BLaER1 (cell line): Measurements from ENCODE around the gene DDX20.
"Not testable (repeated sequence)": the region's sequence is repeated elsewhere in the genome, so short reads cannot be mapped to it uniquely, and the experiment has no call there.

ENCODE experiments used
- H3K27ac ChIP-seq: shearing (Covaris generic); formaldehyde crosslinking; 2 replicates; pipeline ENCODE4 v1.8.1; 2022
- H3K27me3 ChIP-seq: shearing (Covaris generic); formaldehyde crosslinking; 2 replicates; pipeline ENCODE4 v1.8.1; 2022
- H3K36me3 ChIP-seq: shearing (Covaris generic); formaldehyde crosslinking; 2 replicates; pipeline ENCODE4 v1.8.1; 2022
- H3K4me1 ChIP-seq: shearing (Covaris generic); formaldehyde crosslinking; 2 replicates; pipeline ENCODE4 v1.8.1; 2022
- H3K4me2 ChIP-seq: shearing (Covaris generic); formaldehyde crosslinking; 2 replicates; pipeline ENCODE4 v1.8.1; 2022
- H3K4me3 ChIP-seq: shearing (Covaris generic); formaldehyde crosslinking; 2 replicates; pipeline ENCODE4 v1.8.1; 2022
- H3K9ac ChIP-seq: shearing (Covaris generic); formaldehyde crosslinking; 2 replicates; pipeline ENCODE4 v1.8.1; 2022
- H3K9me3 ChIP-seq: shearing (Covaris generic); formaldehyde crosslinking; 2 replicates; pipeline ENCODE4 v1.8.1; 2022
- H4K20me1 ChIP-seq: shearing (Covaris generic); formaldehyde crosslinking; 2 replicates; pipeline ENCODE4 v1.8.1; 2022
- Cebpa-rat ChIP-seq: shearing (Covaris generic); IDR thresholded peaks from 2 replicates; pipeline ENCODE4 v1.8.1; 2022

The DDX20 gene

GRCh38 chr1:111737216-111738132, 18.2 kb upstream of the DDX20 start:
- Histone ChIP-seq H3K4me3 (peak overlapping the region; percentile 75), H3K4me1 (peaks cover 75% of the 10 kb centered on the region), H3K27ac (no peak overlapping the region; the same call in 1 of the 2 replicates), H3K9ac (peak overlapping the region; percentile 82), H3K4me2 (peak overlapping the region; percentile 95), H4K20me1 (peaks cover 7% of the 10 kb centered on the region; the same call in 1 of the 2 replicates), H3K27me3 (peaks cover 42% of the 10 kb centered on the region), H3K9me3 (no peaks in the 10 kb centered on the region), H3K36me3 (no peaks in the 10 kb centered on the region)
- TF ChIP-seq Cebpa-rat, result no peak

DNA sequence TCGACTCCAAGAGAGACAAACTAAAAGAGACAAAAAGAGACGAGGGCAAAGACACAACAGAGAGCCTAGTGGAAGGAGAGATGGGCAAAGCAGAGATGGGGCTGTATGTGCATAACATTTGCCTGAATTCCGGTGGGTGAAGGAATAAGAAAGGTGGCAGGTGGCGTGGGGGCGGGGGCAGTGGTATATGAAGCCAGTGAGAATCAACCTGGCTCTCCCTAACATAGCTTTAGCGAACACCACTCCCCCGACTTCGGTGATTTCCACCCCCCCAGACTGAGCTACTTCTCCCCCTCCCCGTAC, 17.6 kb upstream of the DDX20 start:
- peak overlapping the region; percentile 82 for H3K9ac ChIP-seq
- peak overlapping the region; percentile 75 for H3K4me3 ChIP-seq
- H3K36me3 ChIP-seq, result no peaks in the 10 kb centered on the region
- H3K4me1 ChIP-seq, result peaks cover 69% of the 10 kb centered on the region
- H3K27me3 ChIP-seq, result peaks cover 47% of the 10 kb centered on the region
- peaks cover 7% of the 10 kb centered on the region; the same call in 1 of the 2 replicates for H4K20me1 ChIP-seq
- no peaks in the 10 kb centered on the region for H3K9me3 ChIP-seq
- peak overlapping the region; percentile 95 for H3K4me2 ChIP-seq
- no peak for TF ChIP-seq Cebpa-rat
- peak overlapping the region; percentile 75 for H3K27ac ChIP-seq

DNA sequence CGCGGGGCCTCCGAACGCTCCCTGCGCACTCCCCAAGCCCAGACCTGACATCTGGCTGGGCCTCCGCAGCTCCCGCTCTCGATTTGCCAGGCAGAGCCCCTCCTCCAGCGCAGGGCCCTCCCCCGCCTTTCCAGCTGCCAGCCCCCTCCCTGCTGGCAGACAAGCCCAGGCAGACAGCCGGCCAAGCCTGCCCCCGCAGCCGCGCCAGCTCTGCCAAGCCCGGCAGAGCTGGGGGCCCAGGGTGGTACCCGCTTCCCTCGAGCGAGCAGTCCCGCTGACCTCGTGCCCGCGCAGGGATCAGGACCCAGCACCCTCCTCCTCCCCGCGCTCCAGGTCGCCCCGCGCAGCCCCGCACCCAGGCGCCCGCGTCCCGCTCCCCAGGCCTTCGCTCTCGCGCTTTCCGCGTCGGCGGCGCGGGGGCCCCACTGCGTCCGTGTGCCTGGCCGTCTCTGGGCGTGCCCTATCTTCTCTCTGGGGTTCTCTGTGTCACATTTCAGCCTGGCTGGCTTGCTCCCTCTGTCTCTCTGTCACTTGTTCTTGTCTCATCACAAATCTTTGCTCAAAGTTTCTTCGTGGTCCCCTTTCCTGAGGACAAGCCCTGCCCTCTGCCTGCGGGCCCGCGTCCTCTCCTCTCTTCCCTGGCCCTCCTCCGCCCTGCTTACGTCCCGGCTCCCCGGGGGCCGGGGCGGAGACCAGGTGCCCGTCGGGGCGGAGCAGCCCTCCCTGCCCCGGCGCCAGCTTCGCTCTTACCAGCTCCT, 17.1 kb upstream of the DDX20 start:
- Histone ChIP-seq H4K20me1 (peaks cover 7% of the 10 kb centered on the region; the same call in 1 of the 2 replicates), H3K4me3 (peak overlapping the region; percentile 75), H3K4me2 (peak overlapping the region; percentile 95), H3K36me3 (no peaks in the 10 kb centered on the region), H3K27me3 (peaks cover 47% of the 10 kb centered on the region), H3K9me3 (no peaks in the 10 kb centered on the region), H3K9ac (peak overlapping the region; percentile 82), H3K4me1 (peaks cover 69% of the 10 kb centered on the region), H3K27ac (peak overlapping the region; percentile 75)
- TF ChIP-seq Cebpa-rat, result no peak

DNA sequence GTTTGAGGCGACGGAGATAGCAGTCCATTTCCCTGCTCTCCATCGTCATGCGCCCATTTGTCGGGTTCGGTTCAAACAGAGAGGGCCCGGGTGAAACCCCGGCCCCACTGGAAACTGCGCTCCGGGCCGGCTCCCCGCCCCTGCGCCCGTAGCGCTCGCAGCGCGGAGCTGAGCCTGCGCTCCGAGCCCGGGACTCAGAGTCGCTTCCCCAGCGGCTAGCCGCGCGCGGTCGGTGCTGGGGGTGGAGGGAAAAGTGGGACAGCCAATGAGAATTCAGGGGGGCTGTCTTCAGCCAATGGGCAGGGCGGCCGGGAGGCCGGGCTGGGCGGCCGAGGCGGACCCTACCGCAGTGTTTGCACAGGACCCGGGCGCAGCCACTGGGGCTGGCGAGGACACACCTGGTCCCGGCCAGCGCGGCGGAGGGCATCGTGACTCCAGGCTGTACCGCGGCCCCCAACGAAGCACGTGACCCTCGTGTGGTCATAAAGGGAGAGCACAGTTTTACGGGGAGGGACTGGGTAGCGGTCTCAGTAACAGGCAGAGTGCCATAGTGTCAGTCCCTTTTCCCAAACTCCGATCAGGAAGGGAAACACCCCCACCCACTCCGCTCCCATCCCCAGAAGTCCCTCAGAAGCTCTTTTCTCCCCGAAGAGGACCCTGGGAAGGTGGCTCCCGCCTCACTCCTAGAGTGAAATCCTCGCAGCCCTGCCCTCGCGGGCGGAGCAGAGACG, 16.3 kb upstream of the DDX20 start, which contains the start of gene INKA2:
Gene INKA2, minus strand, starts transcription at position 202 of the 731 bp plus-strand sequence. Its CDS starts 153 bp downstream, at position 49.
- TF ChIP-seq Cebpa-rat, result no peak

GRCh38 chr1:111739925-111740765, 15.6 kb upstream of the DDX20 start:
- no peak for TF ChIP-seq Cebpa-rat
- peaks cover 47% of the 10 kb centered on the region for H3K27me3 ChIP-seq
- H3K9ac ChIP-seq, result peak overlapping the region; percentile 82; the same call in 1 of the 2 replicates
- peak overlapping the region; percentile 75 for H3K4me3 ChIP-seq
- peak overlapping the region; percentile 95 for H3K4me2 ChIP-seq
- peaks cover 7% of the 10 kb centered on the region; the same call in 1 of the 2 replicates for H4K20me1 ChIP-seq
- no peaks in the 10 kb centered on the region for H3K9me3 ChIP-seq
- no peak overlapping the region for H3K27ac ChIP-seq
- H3K4me1 ChIP-seq, result peaks cover 62% of the 10 kb centered on the region
- no peaks in the 10 kb centered on the region for H3K36me3 ChIP-seq

More for the DNA sequence above, 16.3 kb upstream of the DDX20 start, which contains the start of gene INKA2:
- Histone ChIP-seq H3K9me3 (no peaks in the 10 kb centered on the region), H3K27me3 (peaks cover 47% of the 10 kb centered on the region), H3K36me3 (no peaks in the 10 kb centered on the region), H3K4me2 (peak within 1 kb of the TSS; percentile 95), H3K4me1 (peaks cover 68% of the 10 kb centered on the region), H3K9ac (peak within 1 kb of the TSS; percentile 82), H3K27ac (peak within 1 kb of the TSS; percentile 75), H4K20me1 (peaks cover 7% of the 10 kb centered on the region; the same call in 1 of the 2 replicates), H3K4me3 (peak within 1 kb of the TSS; percentile 75)

GRCh38 chr1:111742292-111742691, 13.4 kb upstream of the DDX20 start:
- H3K4me1 ChIP-seq, result peaks cover 41% of the 10 kb centered on the region
- not testable (repeated sequence) for H3K9me3 ChIP-seq, H3K4me2 ChIP-seq, H4K20me1 ChIP-seq, H3K27ac ChIP-seq, H3K36me3 ChIP-seq, H3K9ac ChIP-seq, H3K4me3 ChIP-seq
- H3K27me3 ChIP-seq, result peaks cover 47% of the 10 kb centered on the region

GRCh38 chr1:111742938-111743549, 12.7 kb upstream of the DDX20 start:
- TF ChIP-seq Cebpa-rat, result no peak
- Histone ChIP-seq H3K9me3 (no peaks in the 10 kb centered on the region), H4K20me1 (no peaks in the 10 kb centered on the region; the same call in 1 of the 2 replicates), H3K27ac (no peak overlapping the region), H3K4me1 (peaks cover 41% of the 10 kb centered on the region), H3K36me3 (no peaks in the 10 kb centered on the region), H3K4me2 (peak overlapping the region; percentile 16; the same call in 1 of the 2 replicates), H3K9ac (no peak overlapping the region), H3K4me3 (no peak overlapping the region), H3K27me3 (peaks cover 47% of the 10 kb centered on the region)

DNA sequence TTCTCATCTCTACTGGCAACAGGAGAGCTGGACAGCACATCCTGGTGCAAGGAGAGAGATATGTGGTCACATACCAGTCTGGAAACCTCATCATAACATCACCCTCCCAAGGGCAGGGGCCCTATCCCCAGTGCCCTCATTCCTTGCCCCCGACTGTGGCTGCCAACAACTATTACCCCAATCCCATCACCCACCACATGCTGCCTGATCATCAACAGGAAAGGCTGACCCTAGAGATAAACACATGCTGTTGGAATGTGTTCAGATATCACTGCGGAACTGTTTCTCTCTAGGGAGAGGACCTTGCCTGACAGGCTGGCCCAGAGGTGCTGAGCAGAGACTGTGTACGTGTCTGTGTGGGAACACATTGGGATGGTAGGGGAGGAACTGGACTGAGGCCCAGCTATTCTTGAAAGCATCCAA, 12.0 kb upstream of the DDX20 start:
- H3K36me3 ChIP-seq, result no peaks in the 10 kb centered on the region
- no peaks in the 10 kb centered on the region for H3K9me3 ChIP-seq
- TF ChIP-seq Cebpa-rat, result no peak
- H3K4me3 ChIP-seq, result no peak overlapping the region
- H3K4me1 ChIP-seq, result peaks cover 41% of the 10 kb centered on the region
- peaks cover 41% of the 10 kb centered on the region for H3K27me3 ChIP-seq
- H3K9ac ChIP-seq, result no peak overlapping the region
- no peaks in the 10 kb centered on the region; the same call in 1 of the 2 replicates for H4K20me1 ChIP-seq
- peak overlapping the region; percentile 16; the same call in 1 of the 2 replicates for H3K4me2 ChIP-seq
- no peak overlapping the region for H3K27ac ChIP-seq
